Activated CD8-positive, alpha-beta memory T cell treated with anti-CD3 and anti-CD28 coated beads, Interleukin-2, amount 50 U/mL, for 48 hours (primary cell): ENCODE measurements around the gene CRIM1.
A peak's percentile ranks its signal among the peaks of the same experiment; 100 is the strongest.
"Not testable (repeated sequence)": the region's sequence is repeated elsewhere in the genome, so short reads cannot be mapped to it uniquely, and the experiment has no call there.

Experiments used
- DNase-seq: peaks from one replicate; pipeline ENCODE4 v3.0.0-alpha.2; 2020

CRIM1 gene, protein sequence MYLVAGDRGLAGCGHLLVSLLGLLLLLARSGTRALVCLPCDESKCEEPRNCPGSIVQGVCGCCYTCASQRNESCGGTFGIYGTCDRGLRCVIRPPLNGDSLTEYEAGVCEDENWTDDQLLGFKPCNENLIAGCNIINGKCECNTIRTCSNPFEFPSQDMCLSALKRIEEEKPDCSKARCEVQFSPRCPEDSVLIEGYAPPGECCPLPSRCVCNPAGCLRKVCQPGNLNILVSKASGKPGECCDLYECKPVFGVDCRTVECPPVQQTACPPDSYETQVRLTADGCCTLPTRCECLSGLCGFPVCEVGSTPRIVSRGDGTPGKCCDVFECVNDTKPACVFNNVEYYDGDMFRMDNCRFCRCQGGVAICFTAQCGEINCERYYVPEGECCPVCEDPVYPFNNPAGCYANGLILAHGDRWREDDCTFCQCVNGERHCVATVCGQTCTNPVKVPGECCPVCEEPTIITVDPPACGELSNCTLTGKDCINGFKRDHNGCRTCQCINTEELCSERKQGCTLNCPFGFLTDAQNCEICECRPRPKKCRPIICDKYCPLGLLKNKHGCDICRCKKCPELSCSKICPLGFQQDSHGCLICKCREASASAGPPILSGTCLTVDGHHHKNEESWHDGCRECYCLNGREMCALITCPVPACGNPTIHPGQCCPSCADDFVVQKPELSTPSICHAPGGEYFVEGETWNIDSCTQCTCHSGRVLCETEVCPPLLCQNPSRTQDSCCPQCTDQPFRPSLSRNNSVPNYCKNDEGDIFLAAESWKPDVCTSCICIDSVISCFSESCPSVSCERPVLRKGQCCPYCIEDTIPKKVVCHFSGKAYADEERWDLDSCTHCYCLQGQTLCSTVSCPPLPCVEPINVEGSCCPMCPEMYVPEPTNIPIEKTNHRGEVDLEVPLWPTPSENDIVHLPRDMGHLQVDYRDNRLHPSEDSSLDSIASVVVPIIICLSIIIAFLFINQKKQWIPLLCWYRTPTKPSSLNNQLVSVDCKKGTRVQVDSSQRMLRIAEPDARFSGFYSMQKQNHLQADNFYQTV

DNA sequence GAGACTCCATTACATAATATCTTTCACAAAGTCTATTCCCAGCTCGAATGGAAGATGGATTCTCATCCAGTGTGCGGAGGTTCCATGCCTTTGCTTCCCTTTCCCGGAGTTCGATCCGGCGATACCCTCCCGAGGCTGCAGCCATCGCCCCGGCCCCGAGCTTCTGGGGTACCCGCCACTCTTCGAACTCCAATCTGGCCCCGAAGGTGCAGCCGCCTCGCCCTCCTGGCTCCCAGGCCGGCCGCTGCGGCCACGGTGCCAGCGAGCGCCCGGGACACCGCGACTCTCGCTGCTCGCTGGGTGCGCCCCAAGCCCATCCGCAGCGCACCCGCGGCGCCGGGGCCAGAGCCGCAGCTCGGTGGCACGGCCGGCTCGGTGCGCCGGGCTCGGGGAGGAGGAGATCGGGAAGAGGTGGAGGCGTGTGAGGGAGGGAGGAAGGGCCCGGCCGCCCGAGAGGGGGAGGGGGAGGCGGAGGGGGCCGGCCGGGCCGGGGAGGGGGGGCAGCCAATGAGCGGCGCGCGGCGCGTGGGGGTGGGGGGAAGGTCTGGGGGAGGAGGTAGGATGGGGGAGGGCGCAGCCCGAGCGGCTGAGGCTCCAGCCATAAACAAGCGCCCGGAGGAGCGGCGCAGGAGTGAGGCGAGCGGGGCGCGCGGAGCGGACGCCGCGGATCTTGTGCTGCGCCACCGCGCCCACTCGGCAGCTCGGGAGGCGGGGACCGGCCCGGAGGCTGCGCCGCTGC, at the start of gene CRIM1:
Gene CRIM1 (plus strand): TSS at position 628 of the 739 bp plus-strand sequence. CDS start 515 bp downstream, outside the sequence.
- DNase-seq, result peak; percentile 80

DNA sequence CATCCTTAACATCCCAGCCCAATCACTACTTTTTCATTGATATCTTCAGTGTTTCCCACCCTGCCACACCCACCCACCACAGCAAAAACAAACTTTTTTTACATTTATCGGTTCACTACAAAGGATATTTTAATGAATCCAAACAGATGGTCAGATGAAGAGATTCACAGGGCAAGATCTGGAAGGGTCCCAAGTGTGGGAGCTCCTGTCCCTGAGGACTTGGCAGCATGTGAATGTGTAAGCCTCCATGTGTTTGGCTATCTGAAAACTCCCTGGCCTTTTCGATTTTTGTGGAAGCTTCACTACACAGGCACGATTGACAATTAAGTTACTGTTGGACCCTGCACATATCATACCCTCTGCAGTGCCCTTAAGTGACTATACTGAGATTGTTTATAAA, 48.1 kb upstream of the CRIM1 start:
- DNase-seq, result no peak

DNA sequence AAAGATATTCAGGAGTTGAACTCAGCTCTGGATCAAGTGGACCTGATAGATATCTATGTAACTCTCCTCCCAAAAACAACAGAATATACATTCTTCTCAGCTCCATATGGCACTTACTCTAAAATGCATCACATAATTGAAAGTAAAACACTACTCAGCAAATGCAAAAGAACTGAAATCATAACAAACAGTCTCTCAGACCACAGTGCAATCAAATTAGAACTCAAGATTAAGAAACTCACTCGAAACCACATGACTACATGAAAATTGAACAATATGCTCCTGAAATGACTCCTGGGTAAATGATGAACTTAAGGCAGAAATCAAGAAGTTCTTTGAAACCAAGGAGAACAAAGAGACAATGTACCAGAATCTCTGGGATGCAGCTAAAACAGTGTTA, 45.1 kb upstream of the CRIM1 start:
- DNase-seq, result not testable (repeated sequence)

DNA sequence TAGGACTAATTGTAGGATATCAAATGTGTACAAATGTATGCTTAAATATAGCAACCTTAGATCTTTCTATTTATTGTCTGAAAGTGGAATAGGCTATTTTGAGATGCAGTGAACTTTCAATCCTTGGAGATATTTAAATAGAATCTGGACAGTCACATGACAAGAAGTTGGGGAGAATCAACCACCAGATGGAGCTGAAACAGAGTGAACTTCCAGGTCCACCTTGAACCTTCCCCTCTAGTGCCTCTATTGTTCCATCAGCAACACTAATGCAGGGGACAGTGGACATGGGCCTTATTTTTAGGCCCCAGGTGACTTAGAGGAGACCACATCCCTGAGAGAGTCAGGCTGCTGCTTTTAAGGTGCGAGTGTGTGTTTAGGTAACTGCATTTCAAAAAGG, 37.0 kb upstream of the CRIM1 start:
- DNase-seq, result no peak

DNA sequence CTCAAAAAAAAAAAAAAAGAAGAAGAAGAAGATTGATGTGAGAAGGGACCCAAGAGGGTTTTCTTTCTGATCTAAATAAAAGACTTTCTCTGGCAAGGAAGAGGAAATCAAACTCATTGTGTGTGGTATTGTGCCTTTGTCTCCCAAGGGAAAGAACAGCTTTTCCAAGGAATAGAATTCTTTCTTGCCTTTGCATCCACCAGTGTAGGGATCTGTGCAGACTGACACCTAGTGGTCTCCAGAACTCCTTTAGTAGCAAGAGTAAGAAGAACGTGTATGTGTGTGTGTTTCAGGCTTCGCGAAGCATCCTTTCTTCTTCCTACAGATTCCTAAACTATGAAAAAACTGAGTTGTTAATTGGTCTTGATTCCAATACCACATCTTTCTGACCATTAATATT, 33.5 kb upstream of the CRIM1 start:
- no peak for DNase-seq

DNA sequence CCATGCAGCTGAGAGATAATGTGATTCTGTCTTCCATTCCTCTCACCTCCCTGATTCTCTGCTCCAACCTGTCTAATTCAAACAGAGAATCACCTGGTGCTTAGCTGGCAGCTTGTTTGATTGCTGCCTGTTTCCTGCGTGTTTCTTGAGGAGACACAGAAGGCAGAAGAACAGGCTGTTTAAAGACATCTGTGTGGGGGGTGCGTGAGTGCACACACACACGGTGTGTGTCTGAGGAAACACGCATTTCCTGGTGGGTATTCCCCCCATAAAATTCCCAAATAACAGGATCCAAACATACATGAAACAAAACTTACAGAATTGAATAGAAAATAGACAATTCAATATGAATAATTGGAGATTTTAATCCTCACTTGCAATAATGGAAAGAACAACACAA, 29.3 kb upstream of the CRIM1 start:
- DNase-seq, result no peak

DNA sequence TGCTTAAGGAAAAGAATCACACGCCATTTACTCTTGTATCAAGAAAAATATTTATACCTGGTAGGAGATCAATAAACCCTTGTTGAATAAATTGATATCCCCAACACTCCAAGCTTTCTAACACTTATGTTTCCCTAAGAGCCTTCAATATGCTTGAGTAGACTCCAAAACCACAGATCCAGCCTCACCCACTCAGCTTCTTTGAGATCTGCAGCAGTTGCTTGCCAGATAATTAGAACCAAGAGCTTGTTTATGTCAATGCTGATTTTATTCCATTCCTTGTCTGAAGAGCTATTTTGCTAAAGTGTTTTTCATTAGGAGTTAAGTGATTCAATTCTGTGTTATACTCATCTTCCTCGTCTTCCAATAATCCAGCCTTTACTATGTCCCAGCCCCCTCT, 26.3 kb upstream of the CRIM1 start:
- no peak for DNase-seq

DNA sequence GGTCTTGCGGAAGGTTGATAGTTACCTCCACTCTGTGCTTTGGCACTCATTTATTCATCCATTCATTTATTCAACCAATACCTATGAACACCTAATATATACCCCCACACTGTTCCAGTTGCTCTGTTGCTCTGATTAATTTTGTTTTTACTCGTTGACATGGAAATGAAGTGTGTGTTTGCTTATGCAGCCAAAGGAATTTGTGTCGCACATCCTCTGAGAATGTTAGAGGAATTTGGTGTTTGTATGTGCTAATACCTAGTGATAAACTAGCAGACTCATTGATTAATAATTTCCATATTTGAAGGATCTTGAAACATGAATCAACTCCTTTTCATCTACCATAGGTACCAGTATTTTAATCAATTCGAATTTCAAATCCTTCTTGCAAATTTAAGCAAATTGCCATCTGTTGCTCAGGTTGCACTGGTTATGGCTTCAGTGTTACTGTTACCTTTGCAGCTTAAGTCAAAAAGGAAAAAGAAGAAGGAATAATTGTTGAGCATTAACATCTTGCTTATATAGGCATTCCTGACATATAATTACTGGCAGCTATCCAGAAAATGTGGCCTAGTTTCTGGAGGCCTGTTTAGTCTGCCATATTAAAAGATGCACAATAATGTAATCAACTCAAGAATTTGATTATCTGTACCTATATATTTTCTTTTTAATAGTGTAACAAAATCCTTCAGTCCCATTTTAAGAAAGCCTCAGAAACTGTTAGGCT, 25.7 kb upstream of the CRIM1 start:
- DNase-seq, result no peak

DNA sequence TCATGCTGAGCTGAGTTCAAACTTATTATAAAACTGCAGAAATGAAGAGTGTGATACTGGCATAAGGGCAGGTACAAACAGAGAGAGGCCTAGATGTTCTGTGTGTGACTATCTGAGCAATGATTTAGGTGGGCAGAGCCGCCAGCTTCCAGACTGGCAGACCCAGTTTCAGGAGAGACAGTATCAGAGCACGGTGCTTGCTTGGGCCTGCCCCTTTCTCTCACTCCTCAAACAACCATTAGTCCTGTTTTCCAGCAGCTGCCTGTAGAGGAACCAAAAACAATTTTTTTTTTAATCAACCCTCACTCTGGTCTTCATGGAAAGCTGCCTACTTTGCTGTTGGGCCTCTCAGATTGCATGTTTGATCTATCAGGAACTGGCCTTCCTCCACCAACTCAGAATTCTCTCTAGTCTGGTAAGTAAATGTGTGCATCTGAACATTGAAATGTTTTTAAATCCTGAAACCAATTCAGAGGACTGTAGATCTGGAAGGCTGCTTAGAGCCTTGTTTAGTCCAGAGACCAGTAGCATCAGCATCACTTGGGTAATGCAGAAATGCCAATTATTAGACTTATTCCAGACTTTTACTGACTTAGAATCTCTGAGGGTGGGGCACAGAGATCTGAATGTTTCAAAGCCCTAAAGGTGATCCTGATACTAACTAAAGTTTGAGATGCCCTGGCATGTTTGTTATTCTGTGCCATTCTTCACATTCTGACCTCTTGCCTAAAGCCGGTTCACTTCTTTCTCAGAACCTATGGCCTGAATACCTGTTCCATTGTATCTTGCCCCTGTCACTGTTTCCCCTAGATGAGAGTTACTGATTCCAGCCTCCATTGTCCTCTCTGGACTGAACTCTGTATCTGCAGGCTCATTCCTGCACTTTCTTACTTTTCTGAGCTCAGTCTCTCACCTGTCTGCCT, 24.8 kb upstream of the CRIM1 start:
- no peak for DNase-seq

DNA sequence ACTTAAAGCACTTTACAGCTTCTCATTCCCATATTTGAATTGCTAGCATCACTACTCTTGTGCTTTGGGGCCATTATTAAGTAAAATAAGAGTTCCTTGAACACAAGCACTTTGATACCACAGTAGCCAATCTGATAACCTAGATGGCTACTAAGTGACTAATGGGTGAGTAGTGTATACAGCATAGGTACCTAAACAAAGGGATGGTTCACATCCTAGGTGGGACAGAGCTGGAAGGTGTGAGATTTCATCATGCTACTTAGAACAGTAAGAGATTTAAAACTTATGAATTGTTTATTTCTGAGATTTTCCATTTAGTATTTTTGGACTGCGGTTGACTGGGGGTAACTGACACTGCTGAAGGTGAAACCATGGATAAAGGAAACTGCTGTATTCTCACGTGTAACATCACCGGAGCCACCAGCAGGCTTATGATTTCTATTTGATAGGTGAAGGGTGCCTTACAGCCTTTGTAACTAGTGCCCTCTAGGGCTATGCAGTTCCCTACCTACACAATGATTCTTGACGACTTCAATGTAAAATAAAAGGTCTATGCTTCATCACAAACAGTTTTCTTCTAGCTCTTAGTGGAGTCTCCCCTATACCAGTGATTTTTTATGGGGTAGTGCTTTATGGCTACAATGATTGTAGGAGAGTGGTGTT, 22.1 kb upstream of the CRIM1 start:
- no peak for DNase-seq

DNA sequence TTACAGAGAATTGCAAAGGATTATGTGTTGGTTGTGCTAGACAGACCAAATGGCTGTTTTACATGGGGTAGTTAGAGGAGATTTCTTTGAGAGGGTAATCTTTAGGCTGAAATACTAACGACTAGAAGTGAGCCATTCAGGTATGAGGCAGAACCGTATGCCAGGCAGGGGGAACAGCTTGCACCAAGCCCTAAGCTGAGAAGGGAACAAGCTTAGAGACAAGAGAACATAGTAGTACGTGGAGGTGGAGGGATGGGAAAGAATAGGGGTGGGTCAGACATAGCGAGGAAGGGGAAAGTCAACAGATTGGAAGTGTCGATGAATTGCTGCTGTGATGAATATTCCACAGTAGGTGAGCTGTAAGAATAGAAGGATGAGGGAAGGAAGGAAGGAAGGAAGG, 20.0 kb upstream of the CRIM1 start:
- DNase-seq, result no peak

DNA sequence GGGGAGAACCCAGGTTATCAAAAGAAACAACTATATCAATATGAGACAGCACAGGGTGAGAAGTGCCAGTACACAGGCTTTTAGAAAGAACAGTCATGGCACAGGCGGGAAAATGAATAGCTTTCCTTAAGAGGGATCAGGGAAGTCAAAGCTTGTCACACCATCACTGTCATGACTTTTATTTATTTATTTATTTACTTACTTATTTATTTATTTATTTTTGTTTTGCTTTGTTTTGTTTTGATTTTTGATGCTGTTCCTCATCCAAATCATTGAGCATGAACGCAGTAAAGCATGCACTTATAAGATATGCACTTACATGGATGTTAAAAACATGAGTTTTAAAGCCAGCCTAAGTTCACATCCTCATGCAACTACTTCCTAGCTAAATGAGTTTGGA, 19.3 kb upstream of the CRIM1 start:
- DNase-seq, result no peak

DNA sequence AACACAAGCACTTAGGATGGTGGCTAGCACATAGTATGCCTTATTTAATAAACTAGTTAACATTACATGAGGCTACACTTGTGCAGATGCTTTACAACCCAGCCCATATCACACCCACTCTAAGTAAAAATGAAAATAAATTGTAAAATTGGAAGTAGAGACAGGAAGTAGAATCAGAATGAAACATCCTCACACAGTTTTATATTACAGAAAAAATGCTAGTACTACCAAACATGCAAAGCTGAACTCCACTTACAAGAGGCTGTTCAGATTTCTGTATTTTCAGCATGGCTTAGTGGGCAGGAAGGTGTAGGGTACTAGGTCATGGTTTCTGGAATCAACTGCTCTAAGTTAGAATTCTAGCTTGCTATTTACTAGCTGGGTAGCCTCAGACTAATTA, 18.2 kb upstream of the CRIM1 start:
- no peak for DNase-seq

DNA sequence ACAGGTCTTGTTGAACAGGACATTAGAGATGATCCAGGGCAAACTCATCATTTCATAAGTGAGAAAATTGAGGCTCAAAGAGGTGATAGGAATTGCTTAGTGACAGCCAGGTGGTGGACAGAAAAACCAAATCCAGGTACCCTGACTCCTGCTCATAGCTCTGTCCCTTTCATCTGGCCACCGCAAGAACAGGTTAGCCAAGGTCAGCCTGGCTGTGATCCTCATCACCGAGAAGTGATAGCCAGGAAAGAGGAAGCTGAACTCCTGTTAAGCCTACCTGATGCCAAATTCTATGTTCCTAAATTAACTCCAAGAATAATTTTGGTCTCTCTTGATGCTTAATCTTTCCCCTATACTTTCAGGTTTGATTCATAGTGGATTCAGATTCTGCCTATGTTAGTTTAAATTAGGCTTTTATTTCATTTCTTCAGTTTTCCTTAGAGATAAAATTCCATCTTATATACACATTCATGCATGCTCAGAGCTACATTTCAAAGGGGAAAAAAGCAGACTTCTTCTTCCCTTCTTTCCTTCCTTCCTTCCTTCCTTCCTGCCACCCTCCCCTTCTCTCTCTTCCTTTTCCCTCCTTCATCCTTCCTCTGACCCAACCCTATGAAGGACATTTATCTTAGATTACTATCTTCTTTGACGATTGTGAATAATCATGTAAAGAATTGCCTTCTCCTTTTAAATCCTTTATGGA, 17.3 kb upstream of the CRIM1 start:
- DNase-seq, result no peak

DNA sequence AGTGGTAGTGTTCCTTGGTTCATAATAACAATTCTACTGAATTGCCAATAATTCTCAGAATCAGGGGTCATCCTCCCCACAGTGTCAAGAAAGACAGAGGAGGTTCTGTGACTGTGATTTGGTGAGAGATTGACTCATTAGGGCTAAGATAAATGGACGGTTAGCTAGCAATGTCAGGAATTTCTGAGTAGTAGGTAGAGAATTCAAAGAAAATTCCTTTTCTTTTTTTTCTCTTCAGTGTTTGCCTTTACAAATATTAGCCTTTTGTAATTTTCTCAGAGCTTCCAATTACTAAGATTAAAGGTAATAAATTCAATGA, 16.8 kb upstream of the CRIM1 start:
- DNase-seq, result no peak

DNA sequence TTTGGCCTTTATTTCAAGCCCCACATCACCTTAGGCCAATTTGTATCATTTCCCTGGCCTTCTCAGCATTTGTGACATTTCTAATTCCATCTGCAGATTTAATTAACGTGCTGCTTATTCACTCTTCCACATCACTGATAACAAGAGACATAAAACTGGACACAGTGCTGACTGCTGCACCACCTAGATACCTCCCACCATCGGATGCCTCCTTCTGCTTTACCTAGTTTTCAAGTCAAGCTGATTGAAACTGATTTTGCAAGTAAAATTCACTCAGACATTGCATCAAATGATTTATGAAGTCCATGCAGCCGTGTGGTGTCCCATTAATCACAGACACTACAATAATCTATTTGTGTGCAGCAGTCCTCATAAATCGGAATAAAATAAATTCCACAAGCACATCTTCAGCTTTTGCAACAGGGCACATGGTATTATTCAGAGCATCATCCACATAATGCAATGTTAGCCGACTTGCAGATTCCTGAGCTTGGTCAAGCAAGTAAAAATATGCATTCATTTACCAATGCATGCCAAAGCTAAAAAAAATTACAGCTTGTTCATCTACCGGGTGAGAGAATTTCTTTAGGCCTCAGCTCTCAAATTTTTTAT, 15.9 kb upstream of the CRIM1 start:
- DNase-seq, result no peak

DNA sequence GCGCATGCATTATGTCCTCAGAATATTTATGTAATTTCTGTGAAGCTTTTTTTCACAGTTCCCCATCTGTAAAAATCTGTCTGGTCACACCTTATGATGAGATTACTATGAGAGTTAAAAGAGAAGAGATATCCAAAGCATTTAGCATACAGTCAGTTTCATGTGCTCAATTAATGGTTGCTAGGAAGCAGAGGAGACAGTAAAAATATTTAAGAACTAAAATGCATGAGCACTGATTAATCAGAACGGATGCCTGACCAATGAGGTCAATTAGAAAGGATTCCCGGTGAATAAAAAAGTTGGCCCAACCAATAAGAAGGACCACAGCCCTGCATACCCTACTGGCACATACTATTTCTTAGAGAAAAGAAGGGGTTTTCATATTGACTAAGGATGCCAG, 12.0 kb upstream of the CRIM1 start:
- no peak for DNase-seq

DNA sequence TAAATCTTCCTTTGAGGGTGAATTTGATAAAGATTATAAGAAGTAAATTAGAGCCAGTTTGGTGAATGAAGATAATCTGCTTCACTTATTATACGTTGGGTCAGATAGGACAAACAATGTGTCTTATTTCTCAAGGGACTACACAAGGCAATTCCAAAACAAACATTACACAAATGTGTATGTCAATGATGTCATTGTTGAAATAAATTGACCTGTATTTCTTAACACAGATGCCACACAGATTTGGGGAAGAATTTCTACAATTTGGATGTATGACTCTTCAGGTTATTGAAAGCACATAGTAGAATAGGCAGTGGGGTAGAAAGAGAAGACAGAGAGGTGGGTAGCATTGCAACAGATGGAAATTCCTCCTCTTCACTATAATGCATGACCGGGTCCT, 6.9 kb upstream of the CRIM1 start:
- no peak for DNase-seq

DNA sequence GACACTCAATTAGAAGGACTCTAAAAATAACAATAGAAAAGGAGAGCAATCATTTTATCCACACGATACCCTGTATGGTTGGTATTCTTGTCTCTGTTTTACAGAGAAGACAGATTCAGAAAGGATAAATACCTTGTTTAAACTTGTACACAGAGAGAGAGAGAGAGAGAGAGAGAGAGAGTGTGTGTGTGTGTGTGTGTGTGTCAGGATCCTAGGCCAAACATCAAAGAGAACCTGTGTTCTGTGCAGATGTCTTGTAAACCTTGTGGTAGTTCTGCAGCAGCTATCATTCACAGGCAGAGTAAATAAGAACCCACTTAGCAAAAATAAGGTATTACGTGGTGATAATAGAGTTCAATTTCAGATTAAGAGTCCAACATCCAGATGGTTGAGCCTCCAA, 4.3 kb upstream of the CRIM1 start:
- DNase-seq, result no peak
